HEK293 (cell line): ENCODE measurements around the gene LARGE1.

Experiments used
- CTCF ChIA-PET: fragments of 350-600 bp; formaldehyde crosslinking; extraction: SDS; loops from one replicate; lab custom pipeline; 2021; ENCODE audit warnings: antibody characterized with exemption; lab: Yijun Ruan, JAX
- POLR2A ChIA-PET: fragments of 300-600 bp; formaldehyde crosslinking; extraction: SDS; loops from one replicate; lab custom pipeline; 2020; ENCODE audit warnings: antibody characterized with exemption, inconsistent platforms; lab: Yijun Ruan, JAX
- H3K27ac ChIP-seq: fragments of 200-500 bp; sonication (Bioruptor generic); 2 replicates; pipeline ENCODE4 v1.5.1; 2014; ENCODE audit warnings: low read depth, low read length, control low read depth, inconsistent platforms; ENCODE audit errors: extremely low read depth
- H3K36me3 ChIP-seq, 2 experiments: fragments of 200-500 bp in 1 of 2; sonication (Bioruptor generic) in 1 of 2; 1 replicate in 1 of 2; 2 replicates in 1 of 2; pipeline ENCODE4 v1.5.1; 2014 to 2017; ENCODE audit warnings: inconsistent platforms in 2 of 2, low read length in 2 of 2; ENCODE audit not compliant: control insufficient read depth in 2 of 2, insufficient read depth in 1 of 2
- H3K4me1 ChIP-seq: fragments of 200-500 bp; sonication (Bioruptor generic); 2 replicates; pipeline ENCODE4 v1.5.1; 2014; ENCODE audit warnings: mild to moderate bottlenecking, low read length, inconsistent platforms; ENCODE audit not compliant: control insufficient read depth, insufficient read depth
- H3K4me3 ChIP-seq: 2 replicates; pipeline ENCODE4 v1.5.1; 2011; ENCODE audit warnings: low read depth, mild to moderate bottlenecking, control low read depth, low read length, moderate library complexity
- H3K9me3 ChIP-seq: fragments of 200-500 bp; sonication (Bioruptor generic); 2 replicates; pipeline ENCODE4 v1.5.1; 2014; ENCODE audit warnings: low read depth, low read length, inconsistent platforms; ENCODE audit not compliant: control insufficient read depth, insufficient read depth
- GLIS1 ChIP-seq: fragments of 450-650 bp; formaldehyde crosslinking; IDR thresholded peaks from 2 replicates; pipeline ENCODE4 v1.5.1; 2016; ENCODE audit warnings: missing biosample characterization, missing genetic modification characterization
- KLF1 ChIP-seq: fragments of 450-650 bp; formaldehyde crosslinking; IDR thresholded peaks from 2 replicates; pipeline ENCODE4 v1.5.1; 2016; ENCODE audit warnings: missing biosample characterization, missing genetic modification characterization
- KLF9 ChIP-seq: fragments of 450-650 bp; formaldehyde crosslinking; IDR thresholded peaks from 2 replicates; pipeline ENCODE4 v1.5.1; 2016; ENCODE audit warnings: missing biosample characterization, missing genetic modification characterization, low read depth
- MZF1 ChIP-seq: fragments of 450-650 bp; formaldehyde crosslinking; IDR thresholded peaks from 2 replicates; pipeline ENCODE4 v1.5.1; 2017; ENCODE audit warnings: missing biosample characterization, missing genetic modification characterization, borderline replicate concordance
- SP2 ChIP-seq: fragments of 450-650 bp; formaldehyde crosslinking; IDR thresholded peaks from 2 replicates; pipeline ENCODE4 v1.5.1; 2016; ENCODE audit warnings: missing biosample characterization, missing genetic modification characterization
- YY2 ChIP-seq: fragments of 450-650 bp; formaldehyde crosslinking; IDR thresholded peaks from 2 replicates; pipeline ENCODE4 v1.5.1; 2016; ENCODE audit warnings: missing biosample characterization, missing genetic modification characterization
- ZBTB17 ChIP-seq: fragments of 450-650 bp; formaldehyde crosslinking; IDR thresholded peaks from 2 replicates; pipeline ENCODE4 v1.5.1; 2016; ENCODE audit warnings: missing biosample characterization, missing genetic modification characterization
- ZBTB20 ChIP-seq: fragments of 450-650 bp; formaldehyde crosslinking; IDR thresholded peaks from 2 replicates; pipeline ENCODE4 v1.5.1; 2016; ENCODE audit warnings: missing biosample characterization, missing genetic modification characterization
- ZBTB48 ChIP-seq: fragments of 450-650 bp; formaldehyde crosslinking; IDR thresholded peaks from 2 replicates; pipeline ENCODE4 v1.5.1; 2016; ENCODE audit warnings: missing biosample characterization, missing genetic modification characterization
- ZFP3 ChIP-seq: fragments of 450-650 bp; formaldehyde crosslinking; IDR thresholded peaks from 2 replicates; pipeline ENCODE4 v1.5.1; 2016; ENCODE audit warnings: low read depth, missing biosample characterization, missing genetic modification characterization
- ZFP37 ChIP-seq: fragments of 450-650 bp; formaldehyde crosslinking; IDR thresholded peaks from 2 replicates; pipeline ENCODE4 v1.5.1; 2016; ENCODE audit warnings: missing biosample characterization, missing genetic modification characterization
- ZNF155 ChIP-seq: fragments of 450-650 bp; formaldehyde crosslinking; IDR thresholded peaks from 2 replicates; pipeline ENCODE4 v1.5.1; 2016; ENCODE audit warnings: missing biosample characterization, missing genetic modification characterization
- ZNF239 ChIP-seq: fragments of 450-650 bp; formaldehyde crosslinking; IDR thresholded peaks from 2 replicates; pipeline ENCODE4 v1.5.1; 2016; ENCODE audit warnings: missing biosample characterization, missing genetic modification characterization
- ZNF394 ChIP-seq: fragments of 450-650 bp; formaldehyde crosslinking; IDR thresholded peaks from 2 replicates; pipeline ENCODE4 v1.5.1; 2016; ENCODE audit warnings: missing biosample characterization, missing genetic modification characterization, mild to moderate bottlenecking, moderate library complexity, borderline replicate concordance
- ZNF404 ChIP-seq: fragments of 450-650 bp; formaldehyde crosslinking; IDR thresholded peaks from 2 replicates; pipeline ENCODE4 v1.5.1; 2017; ENCODE audit warnings: missing biosample characterization, missing genetic modification characterization
- ZNF48 ChIP-seq: fragments of 450-650 bp; formaldehyde crosslinking; IDR thresholded peaks from 2 replicates; pipeline ENCODE4 v1.5.1; 2016; ENCODE audit warnings: missing biosample characterization, missing genetic modification characterization
- ZNF670 ChIP-seq: fragments of 450-650 bp; formaldehyde crosslinking; IDR thresholded peaks from 2 replicates; pipeline ENCODE4 v1.5.1; 2016; ENCODE audit warnings: missing biosample characterization, missing genetic modification characterization, low read depth
- ZNF747 ChIP-seq: fragments of 450-650 bp; formaldehyde crosslinking; IDR thresholded peaks from 2 replicates; pipeline ENCODE4 v1.5.1; 2016; ENCODE audit warnings: missing biosample characterization, missing genetic modification characterization
- ZSCAN16 ChIP-seq: fragments of 450-650 bp; formaldehyde crosslinking; IDR thresholded peaks from 2 replicates; pipeline ENCODE4 v1.5.1; 2016; ENCODE audit warnings: missing biosample characterization, missing genetic modification characterization
- TF ChIP-seq, protein P1 (sequence below): fragments of 450-650 bp; formaldehyde crosslinking; optimal IDR thresholded peaks from 2 replicates; pipeline ENCODE3; 2016; ENCODE audit warnings: missing biosample characterization, mild to moderate bottlenecking, missing genetic modification characterization
- TF ChIP-seq, protein P2 (sequence below): IDR thresholded peaks from 2 replicates; pipeline ENCODE4 v1.6.1; 2011; ENCODE audit warnings: mild to moderate bottlenecking, low read depth, low read length, borderline replicate concordance
- TF ChIP-seq, protein P3 (sequence below): fragments of 450-650 bp; formaldehyde crosslinking; IDR thresholded peaks from 2 replicates; pipeline ENCODE4 v1.5.1; 2016; ENCODE audit warnings: missing biosample characterization, missing genetic modification characterization, low read depth

The LARGE1 gene

DNA sequence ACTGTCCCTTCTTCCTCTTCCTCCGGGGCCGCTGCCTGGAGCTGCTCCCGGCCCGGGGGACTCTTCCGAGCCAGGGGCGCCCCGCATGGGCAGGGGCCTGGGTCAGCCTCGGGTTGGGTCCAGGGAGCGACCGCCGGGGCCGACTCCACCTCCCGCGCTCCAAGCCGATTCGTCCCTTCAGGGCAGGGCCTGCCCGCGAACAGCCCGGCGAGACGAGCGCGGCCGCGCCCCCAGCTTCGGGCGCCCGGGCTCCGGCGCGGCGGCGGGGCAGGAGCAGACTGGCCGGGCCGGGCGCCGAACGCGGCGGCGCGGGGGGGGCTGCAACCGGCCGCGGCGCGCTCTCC, at the start of gene LARGE1:
Gene LARGE1 (minus strand): TSS at position 280 of the 344 bp plus-strand sequence.
- Histone ChIP-seq H3K9me3 (no peaks in the 10 kb centered on the region), H3K27ac (peak within 1 kb of the TSS; percentile 60; the same call in 1 of the 2 replicates), H3K4me1 (peaks cover 17% of the 10 kb centered on the region), H3K4me3 (peak within 1 kb of the TSS; percentile 81), H3K36me3 (no peaks in the 10 kb centered on the region)
- TF ChIP-seq ZBTB48 (no peak), SP2 (tag by site-specific recombination) (0 out of 2 replicates have a peak, but pooled peaks have one; percentile 10)
- TF ChIP-seq, protein P1, sequence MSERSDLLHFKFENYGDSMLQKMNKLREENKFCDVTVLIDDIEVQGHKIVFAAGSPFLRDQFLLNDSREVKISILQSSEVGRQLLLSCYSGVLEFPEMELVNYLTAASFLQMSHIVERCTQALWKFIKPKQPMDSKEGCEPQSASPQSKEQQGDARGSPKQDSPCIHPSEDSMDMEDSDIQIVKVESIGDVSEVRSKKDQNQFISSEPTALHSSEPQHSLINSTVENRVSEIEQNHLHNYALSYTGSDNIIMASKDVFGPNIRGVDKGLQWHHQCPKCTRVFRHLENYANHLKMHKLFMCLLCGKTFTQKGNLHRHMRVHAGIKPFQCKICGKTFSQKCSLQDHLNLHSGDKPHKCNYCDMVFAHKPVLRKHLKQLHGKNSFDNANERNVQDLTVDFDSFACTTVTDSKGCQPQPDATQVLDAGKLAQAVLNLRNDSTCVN, result peak; percentile 67
- ChIA-PET POLR2A (interaction anchor here (1.1 kb wide), 1 partner anchor 10 kb away, joined by 3 read pairs; no protein-coding TSS in a partner anchor), CTCF (interaction anchor here (0.7 to 2.3 kb wide), 2 partner anchors 180 to 618 kb away, joined by 4 to 12 read pairs; no protein-coding TSS in a partner anchor)

DNA sequence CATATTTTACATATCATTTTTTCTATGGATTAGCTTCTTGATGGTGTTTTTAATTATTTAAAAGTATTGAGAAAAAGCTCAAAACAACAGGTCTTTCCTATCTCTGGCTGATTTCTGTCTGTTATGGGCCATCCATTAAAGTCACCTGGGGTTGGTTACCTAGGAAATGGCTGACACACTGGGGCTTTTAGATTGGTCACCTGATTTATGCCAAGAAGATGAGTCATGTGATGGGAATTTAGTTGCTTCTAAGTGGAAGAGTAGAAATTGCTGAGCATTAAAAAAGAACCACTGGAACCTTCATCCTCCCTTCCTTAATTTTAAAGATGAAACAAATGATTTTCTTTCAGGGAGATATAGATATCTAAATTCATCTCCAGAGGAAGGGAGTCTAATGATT, 48.8 kb upstream of the LARGE1 start:
- H3K9me3 ChIP-seq, result no peaks in the 10 kb centered on the region
- no peak overlapping the region for H3K27ac ChIP-seq
- H3K36me3 ChIP-seq, result no peaks in the 10 kb centered on the region
- TF ChIP-seq GLIS1 (tag by site-specific recombination) (no peak), ZFP3 (no peak)
- POLR2A ChIA-PET, result no interaction called here
- H3K4me3 ChIP-seq, result no peak overlapping the region
- CTCF ChIA-PET, result interaction anchor here (0.5 to 0.8 kb wide), 2 partner anchors 450 to 1040 kb away, joined by 3 read pairs; no protein-coding TSS in a partner anchor
- H3K4me1 ChIP-seq, result no peaks in the 10 kb centered on the region

DNA sequence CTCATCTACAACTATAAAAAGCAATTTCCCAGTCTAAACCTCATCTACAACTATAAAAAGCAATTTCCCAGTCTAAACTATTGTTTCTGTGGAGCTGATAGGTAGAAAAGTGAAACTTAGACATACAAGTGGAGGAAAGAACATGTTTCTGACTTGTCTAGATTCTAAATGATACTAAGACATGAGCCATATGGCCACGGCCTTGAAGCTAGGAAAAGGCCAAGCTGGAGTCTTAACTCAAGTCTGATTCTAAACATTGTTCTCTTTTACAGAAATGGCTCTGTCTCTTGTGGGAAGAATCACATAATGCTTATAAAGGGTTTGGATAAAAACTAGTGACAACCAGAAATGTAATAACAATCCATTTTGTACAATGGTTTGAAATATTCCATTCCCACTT, 43.8 kb upstream of the LARGE1 start:
- Histone ChIP-seq H3K4me3 (no peak overlapping the region), H3K4me1 (no peaks in the 10 kb centered on the region), H3K27ac (no peak overlapping the region), H3K9me3 (no peaks in the 10 kb centered on the region), H3K36me3 (no peaks in the 10 kb centered on the region)
- TF ChIP-seq ZBTB20 (tag by site-specific recombination), result no peak
- no peak for TF ChIP-seq ZNF394 (tag by site-specific recombination)
- TF ChIP-seq ZNF239 (tag by site-specific recombination), result no peak
- TF ChIP-seq KLF1 (tag by site-specific recombination), result no peak
- TF ChIP-seq YY2 (tag by site-specific recombination), result no peak
- TF ChIP-seq ZNF48 (tag by site-specific recombination), result no peak
- TF ChIP-seq ZBTB17 (tag by site-specific recombination), result no peak
- TF ChIP-seq MZF1, result no peak
- TF ChIP-seq ZNF404, result no peak
- TF ChIP-seq ZNF670 (tag by site-specific recombination), result no peak
- no peak for TF ChIP-seq KLF9 (tag by site-specific recombination)
- TF ChIP-seq ZSCAN16 (tag by site-specific recombination), result no peak
- TF ChIP-seq ZNF747, result no peak
- no peak for TF ChIP-seq ZNF155 (tag by site-specific recombination)
- TF ChIP-seq, protein P2, sequence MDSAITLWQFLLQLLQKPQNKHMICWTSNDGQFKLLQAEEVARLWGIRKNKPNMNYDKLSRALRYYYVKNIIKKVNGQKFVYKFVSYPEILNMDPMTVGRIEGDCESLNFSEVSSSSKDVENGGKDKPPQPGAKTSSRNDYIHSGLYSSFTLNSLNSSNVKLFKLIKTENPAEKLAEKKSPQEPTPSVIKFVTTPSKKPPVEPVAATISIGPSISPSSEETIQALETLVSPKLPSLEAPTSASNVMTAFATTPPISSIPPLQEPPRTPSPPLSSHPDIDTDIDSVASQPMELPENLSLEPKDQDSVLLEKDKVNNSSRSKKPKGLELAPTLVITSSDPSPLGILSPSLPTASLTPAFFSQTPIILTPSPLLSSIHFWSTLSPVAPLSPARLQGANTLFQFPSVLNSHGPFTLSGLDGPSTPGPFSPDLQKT, result no peak
- no peak for TF ChIP-seq ZFP37
- TF ChIP-seq, protein P3, sequence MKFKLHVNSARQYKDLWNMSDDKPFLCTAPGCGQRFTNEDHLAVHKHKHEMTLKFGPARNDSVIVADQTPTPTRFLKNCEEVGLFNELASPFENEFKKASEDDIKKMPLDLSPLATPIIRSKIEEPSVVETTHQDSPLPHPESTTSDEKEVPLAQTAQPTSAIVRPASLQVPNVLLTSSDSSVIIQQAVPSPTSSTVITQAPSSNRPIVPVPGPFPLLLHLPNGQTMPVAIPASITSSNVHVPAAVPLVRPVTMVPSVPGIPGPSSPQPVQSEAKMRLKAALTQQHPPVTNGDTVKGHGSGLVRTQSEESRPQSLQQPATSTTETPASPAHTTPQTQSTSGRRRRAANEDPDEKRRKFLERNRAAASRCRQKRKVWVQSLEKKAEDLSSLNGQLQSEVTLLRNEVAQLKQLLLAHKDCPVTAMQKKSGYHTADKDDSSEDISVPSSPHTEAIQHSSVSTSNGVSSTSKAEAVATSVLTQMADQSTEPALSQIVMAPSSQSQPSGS (tag by site-specific recombination), result no peak
- ChIA-PET POLR2A (no interaction called here), CTCF (interaction anchor here (1.0 kb wide), 1 partner anchor 9 kb away, joined by 3 read pairs; no protein-coding TSS in a partner anchor)
